GM19395 (cell line): ENCODE results near the gene DNAI1.
"Not testable (repeated sequence)": the region's sequence is repeated elsewhere in the genome, so short reads cannot be mapped to it uniquely, and the experiment has no call there.

Experiments
- ATAC-seq: cut with Tn5 transposase; IDR thresholded peaks from one replicate; pipeline ENCODE4 v1.9.1; 2021; ENCODE audit warnings: mild to moderate bottlenecking, moderate library complexity; ENCODE audit not compliant: unreplicated experiment

The DNAI1 gene

DNA sequence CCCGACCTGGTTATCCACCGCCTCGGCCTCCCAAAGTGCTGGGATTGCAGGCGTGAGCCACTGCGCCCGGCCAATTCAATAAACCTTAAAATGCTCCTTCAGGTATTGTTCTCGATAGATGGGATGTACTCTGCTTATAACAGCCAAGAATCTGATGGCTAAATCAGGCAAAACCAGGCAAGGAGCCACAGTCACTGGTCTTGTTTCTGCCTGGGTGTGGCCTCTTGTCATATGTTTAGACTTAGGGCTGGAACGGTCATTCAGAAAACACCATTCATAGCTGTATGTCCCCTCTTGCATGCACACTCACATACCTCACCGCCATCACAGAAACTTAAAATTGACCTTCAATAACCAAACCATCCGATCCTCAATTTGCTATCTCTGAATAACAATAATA, 8.0 kb upstream of the DNAI1 start:
- no peak for ATAC-seq

DNA sequence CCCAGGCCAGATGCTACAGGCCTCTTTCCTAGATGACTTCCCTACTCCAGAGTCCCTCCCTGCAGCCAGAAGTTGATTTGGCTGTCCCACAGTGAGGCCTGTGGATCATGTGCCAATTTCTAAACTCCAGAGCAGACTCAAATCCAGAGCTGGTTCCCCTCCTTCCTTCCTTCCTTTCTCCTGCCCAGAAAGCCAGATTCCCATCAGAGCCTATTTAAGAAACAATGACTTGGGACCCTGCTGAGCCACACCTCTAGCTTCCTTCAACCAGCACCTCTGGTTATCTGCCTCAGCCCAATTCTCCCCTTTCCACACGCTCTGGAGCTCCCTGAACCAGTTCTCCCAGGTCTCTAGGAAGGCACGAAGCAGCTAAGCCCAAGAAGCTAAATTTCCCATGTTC, 7.5 kb upstream of the DNAI1 start:
- no peak for ATAC-seq

DNA sequence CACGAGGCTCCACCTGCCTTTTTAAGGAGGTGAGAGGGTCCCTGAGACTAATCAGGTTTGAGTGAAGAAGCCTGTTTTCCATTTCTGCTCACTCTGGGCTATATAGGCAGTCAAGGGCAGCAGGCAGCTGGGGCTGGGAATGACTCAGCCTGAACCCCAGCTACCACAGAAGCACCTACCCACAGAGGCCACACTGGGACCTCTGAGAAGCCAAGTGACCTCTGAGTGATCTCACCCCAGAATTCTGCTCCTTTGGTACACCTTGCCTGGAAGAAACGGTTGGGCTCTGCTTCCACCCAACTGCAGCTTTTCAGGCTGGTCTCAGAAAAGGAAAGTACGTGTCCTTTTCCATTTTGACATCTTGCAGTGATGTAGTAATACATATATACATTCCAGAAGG, 7.1 kb upstream of the DNAI1 start:
- ATAC-seq, result no peak

- ATAC-seq, result no peak
Observed at GRCh38 chr9:34452568-34452967, 6.0 kb upstream of the DNAI1 start.

GRCh38 chr9:34454571-34455065, 4.0 kb upstream of the DNAI1 start:
- no peak for ATAC-seq

DNA sequence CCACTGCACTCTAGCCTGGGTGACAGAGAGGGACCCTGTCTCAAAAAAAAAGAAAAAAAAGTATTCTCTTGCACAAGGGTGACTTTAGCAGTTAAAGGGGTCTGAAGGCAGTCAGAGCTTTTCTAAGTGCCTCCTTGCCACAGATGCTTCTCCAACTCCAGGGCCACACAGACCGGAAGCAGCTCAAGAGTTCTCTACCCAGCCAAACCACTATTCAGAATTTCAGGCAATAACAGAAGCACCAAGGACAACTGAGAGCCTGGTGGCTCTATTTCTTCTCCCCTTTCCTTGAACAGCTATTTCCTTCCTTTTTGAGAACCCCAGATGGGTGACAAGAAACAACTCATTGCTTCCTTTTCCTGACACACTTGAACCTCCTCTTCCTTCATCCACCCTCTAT, 2.5 kb upstream of the DNAI1 start:
- no peak for ATAC-seq

- no peak for ATAC-seq
Observed at GRCh38 chr9:34456746-34457145, 1.9 kb upstream of the DNAI1 start.

DNA sequence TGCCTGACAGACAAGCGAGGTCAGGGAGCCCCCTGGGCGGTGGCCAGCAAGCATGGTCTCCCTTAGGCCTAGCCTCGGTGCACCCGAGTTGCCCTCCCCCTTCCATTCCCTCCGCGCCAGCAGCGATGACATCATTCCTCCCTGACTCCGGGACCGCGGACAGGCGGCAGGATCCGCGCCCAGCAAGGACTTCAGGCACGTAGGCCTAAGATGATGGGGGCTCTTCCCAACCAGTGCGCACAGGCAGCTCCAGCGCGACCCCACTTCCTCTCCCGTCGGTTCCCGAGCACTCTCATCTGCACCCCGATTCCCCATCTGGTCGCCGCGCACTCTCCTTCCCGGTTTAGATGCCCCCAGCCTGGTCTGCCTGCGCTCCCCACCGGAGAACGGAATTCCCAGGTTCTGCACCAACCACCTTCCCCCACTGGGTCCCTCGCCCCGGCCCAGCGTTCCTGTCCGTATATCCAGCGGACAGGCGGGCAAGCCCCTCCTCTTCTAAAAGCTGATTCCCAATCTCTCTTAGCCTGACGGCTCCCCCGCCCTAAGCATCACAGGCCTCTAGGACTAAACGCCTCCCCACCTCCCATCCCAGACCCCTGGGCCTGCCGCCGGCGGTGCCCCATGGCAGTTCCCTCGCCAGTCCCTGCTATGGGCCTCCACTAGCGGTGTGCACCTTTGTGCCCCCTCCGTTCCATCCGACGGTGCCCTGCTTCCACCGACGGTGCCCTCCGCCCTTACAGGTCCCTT, 1.2 kb upstream of the DNAI1 start:
- ATAC-seq, result no peak

DNA sequence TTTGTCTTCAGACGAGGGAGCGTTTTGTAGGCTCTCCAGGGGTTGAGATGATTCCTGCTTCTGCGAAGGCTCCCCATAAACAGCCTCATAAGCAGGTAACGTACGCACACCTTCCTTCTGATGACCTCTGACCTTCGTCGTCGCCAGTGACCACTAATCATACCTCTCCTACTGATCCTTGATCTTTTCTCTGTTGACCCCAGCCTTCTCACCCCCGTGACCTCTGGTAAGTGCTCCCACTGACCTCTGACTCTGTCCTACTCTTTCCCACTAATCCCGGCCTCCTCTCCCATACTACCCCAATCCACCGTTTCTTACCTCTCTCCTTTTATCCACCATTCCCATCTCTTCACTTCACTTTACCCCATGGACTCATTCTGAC, 345 bp downstream of the DNAI1 start:
- no peak for ATAC-seq

DNA sequence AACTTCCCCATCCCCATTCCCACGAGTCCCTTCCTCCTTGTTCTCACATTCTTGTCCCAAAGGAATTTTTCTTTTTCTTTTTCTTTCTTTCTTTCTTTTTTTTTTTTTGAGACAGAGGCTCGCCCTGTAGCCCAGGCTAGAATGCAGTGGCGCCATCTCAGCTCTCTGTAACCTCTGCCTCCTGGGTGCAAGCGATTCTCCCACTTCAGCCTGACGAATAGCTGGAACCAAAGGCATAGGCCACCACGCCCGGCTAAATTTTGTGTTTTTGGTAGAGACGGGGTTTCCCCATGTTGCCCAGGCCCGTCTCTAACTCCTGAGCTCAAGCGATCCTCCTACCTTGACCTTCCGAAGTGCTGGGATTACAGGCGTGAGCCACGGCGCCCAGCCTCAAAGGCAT, 751 bp downstream of the DNAI1 start:
- ATAC-seq, result no peak

DNA sequence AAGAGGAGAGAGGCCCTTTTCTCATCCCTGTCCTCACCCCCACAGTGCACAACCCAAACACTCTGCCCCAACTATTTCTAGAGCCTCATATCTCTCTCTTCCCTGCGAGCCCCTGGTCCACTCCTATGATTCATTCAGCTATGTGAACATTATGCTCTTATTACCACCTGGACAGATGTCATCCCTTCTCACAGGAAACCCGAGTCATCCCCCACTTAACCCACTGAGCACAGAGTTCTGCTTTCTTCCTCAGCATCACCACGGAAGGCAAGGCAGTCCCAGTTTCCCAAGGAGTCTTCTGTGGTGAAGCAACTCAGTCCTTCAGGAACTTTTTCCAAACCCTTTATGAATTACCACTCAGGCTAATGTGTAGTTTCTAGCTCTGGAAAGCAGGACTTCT, 1.3 kb downstream of the DNAI1 start:
- no peak for ATAC-seq

- no peak for ATAC-seq
Observed at GRCh38 chr9:34463098-34463900, 4.7 kb downstream of the DNAI1 start.

DNA sequence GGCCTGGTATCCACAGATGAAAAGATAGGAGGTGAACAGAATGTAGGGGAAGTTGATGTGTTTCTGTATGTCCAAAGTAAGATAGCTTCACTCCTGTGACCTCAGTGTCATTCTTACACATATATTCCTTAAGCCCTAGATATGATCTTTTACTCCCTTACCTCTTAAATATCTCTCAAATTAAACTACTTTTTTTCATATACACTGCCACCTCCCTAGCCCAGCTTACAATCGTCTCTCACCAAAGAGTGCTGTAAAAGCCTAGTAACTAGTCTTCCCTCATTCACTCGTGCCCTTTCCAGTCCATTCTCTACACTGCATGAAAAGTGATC, 5.3 kb downstream of the DNAI1 start:
- ATAC-seq, result no peak

- ATAC-seq, result no peak
Observed at GRCh38 chr9:34464571-34464970, 6.0 kb downstream of the DNAI1 start.

- ATAC-seq, result no peak
Observed at GRCh38 chr9:34465468-34465867, 6.9 kb downstream of the DNAI1 start.

DNA sequence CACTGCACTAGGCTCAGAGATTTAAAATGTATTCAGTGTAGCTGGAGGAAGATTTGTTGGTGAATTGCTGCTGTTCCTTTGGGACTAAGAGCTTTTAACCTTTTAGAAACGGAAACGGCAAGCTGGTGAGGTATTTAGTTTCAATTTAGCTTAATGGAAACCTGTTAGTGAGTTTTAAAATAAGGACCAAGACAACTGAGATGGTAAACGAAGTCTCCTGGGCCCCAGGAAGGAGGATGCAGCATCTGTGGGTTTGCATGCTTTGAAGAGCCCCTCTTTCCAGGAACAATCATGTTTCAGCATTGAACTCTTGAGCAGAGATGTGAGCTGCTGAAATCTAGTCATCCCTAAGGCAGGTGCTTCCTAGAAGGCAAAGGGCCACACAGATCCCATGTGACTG, 16.5 kb downstream of the DNAI1 start:
- ATAC-seq, result no peak

DNA sequence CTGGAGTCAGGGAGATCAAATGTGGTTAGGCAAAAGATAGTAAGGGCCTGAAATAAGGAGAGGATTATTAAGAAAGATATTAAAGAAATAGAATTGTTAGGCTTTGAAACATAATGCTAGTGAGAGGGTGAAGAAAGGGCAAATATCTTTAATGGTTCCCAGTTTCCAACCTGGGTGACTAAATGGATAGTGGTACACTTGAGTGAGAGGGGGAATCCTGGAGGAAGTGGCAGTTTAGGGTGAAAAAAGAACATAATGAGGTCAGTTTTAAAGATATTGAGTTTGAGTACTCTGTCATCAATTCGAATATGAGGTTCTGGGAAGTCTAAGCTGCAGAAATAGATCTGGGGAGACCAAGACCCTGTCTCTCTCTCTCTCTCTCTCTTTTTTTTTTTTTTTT, 18.9 kb downstream of the DNAI1 start:
- no peak for ATAC-seq

- no peak for ATAC-seq
Observed at GRCh38 chr9:34479431-34479866, 20.8 kb downstream of the DNAI1 start.

GRCh38 chr9:34481620-34482019, 23.0 kb downstream of the DNAI1 start:
- ATAC-seq, result not testable (repeated sequence)

- not testable (repeated sequence) for ATAC-seq
Observed at GRCh38 chr9:34482746-34483145, 24.1 kb downstream of the DNAI1 start.

DNA sequence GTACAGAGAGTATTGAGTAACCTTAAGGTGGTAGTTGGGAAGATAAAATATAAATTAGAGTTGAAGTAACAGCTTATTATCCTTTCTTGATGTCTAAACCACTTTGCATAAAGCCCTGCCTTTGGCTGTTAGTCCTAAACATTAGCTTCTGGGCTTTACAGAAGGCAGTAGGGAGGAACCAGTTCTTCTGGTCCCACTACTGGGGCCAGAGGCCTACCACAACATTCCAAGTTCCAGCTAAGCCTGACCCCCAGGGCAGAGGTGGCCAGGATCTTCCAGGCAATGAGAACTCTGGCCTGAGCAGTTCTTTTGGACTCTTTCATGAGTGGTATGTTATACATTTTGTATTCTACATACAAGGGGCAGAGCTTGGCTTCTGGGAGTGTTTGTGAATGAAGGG, 26.1 kb downstream of the DNAI1 start:
- no peak for ATAC-seq

GRCh38 chr9:34485822-34486221, 27.2 kb downstream of the DNAI1 start:
- ATAC-seq, result no peak
